H1 (cell line): ENCODE results near the gene HES3.

Experiments used
- CHD1 ChIP-seq: IDR thresholded peaks from 2 replicates; pipeline ENCODE4 v1.6.1; 2012; ENCODE audit warnings: low read depth, low read length, improper control_type of control experiment
- CHD2 ChIP-seq: IDR thresholded peaks from 2 replicates; pipeline ENCODE4 v1.6.1; 2012; ENCODE audit warnings: low read length, improper control_type of control experiment
- EZH2 ChIP-seq: fragments of 200-600 bp; sonication (generic); IDR thresholded peaks from 2 replicates; pipeline ENCODE4 v1.7.1; 2012; ENCODE audit warnings: low read depth, mild to moderate bottlenecking, moderate library complexity, low read length, inconsistent platforms; ENCODE audit not compliant: severe bottlenecking
- HDAC2 ChIP-seq, 2 experiments: fragments of 300-600 bp in 1 of 2; sonication (generic) in 1 of 2; IDR thresholded peaks; 2 replicates each; pipeline ENCODE4 v1.6.1; 2011 to 2012; ENCODE audit warnings: low read depth in 2 of 2, low read length in 2 of 2, mild to moderate bottlenecking in 2 of 2, moderate library complexity in 2 of 2, borderline replicate concordance in 1 of 2, inconsistent platforms in 1 of 2
- POLR2AphosphoS5 ChIP-seq: IDR thresholded peaks from 2 replicates; pipeline ENCODE4 v1.6.1; 2011; ENCODE audit warnings: low read depth, low read length
- TBP ChIP-seq: IDR thresholded peaks from 2 replicates; pipeline ENCODE4 v1.6.1; 2011; ENCODE audit warnings: low read depth, low read length, improper control_type of control experiment
- TEAD4 ChIP-seq: IDR thresholded peaks from 2 replicates; pipeline ENCODE4 v1.6.1; 2012; ENCODE audit warnings: low read depth, low read length, inconsistent platforms, mixed read lengths
- TF ChIP-seq, protein P1 (sequence below), 3 experiments: IDR thresholded peaks; 1 replicate in 2 of 3; 2 replicates in 1 of 3; pipeline versions ENCODE4 v1.5.1 to v1.6.1; 2011; ENCODE audit warnings: low read length in 3 of 3, mild to moderate bottlenecking in 3 of 3, inconsistent platforms in 2 of 3, low read depth in 1 of 3, moderate library complexity in 1 of 3; ENCODE audit not compliant: insufficient read depth in 1 of 3; ENCODE audit errors: control extremely low read depth in 1 of 3
- TF ChIP-seq, protein P2 (sequence below): IDR thresholded peaks from 2 replicates; pipeline ENCODE4 v1.6.1; 2011; ENCODE audit warnings: low read depth, mild to moderate bottlenecking, low read length; ENCODE audit not compliant: insufficient read depth
- TF ChIP-seq, protein P3 (sequence below): IDR thresholded peaks from 2 replicates; pipeline ENCODE4 v1.6.1; 2011; ENCODE audit warnings: low read length, improper control_type of control experiment

DNA sequence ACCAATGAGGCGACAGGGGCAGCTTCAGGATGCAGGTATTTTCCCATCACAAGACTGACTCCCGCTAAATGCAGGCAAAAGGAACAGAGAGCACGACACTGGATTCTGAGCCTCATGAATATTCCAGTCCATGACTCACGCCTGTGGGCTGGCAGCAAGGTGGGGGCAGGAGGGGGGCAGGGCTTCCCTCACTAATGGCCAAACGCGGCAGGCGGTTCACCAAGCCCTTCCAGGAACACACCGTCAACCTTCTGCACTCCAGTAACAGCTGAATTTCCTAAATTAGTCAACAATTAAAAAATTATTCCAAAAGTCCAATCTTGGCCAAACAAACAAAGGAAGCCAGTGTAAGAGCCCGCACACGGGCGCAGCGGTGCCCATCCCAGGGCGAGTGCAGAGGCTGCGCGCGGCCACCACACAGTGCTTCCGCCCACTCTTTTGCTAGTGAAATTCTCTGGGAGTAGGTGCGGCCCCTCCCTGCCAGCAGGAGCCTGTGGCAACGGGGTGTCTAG is 29.5 kb downstream of the HES3 start:
- TF ChIP-seq, protein P1, sequence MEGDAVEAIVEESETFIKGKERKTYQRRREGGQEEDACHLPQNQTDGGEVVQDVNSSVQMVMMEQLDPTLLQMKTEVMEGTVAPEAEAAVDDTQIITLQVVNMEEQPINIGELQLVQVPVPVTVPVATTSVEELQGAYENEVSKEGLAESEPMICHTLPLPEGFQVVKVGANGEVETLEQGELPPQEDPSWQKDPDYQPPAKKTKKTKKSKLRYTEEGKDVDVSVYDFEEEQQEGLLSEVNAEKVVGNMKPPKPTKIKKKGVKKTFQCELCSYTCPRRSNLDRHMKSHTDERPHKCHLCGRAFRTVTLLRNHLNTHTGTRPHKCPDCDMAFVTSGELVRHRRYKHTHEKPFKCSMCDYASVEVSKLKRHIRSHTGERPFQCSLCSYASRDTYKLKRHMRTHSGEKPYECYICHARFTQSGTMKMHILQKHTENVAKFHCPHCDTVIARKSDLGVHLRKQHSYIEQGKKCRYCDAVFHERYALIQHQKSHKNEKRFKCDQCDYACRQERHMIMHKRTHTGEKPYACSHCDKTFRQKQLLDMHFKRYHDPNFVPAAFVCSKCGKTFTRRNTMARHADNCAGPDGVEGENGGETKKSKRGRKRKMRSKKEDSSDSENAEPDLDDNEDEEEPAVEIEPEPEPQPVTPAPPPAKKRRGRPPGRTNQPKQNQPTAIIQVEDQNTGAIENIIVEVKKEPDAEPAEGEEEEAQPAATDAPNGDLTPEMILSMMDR (IDR thresholded peaks at IDR 0.05; ENCODE audit: control extremely low read depth in 1 of 3, insufficient read depth in 1 of 3, low read depth in 1 of 3, low read length in 3 of 3): no peak
- TF ChIP-seq POLR2AphosphoS5: no peak
- no peak for TF ChIP-seq EZH2
- TF ChIP-seq CHD2: no peak
- TF ChIP-seq TBP: no peak
- TF ChIP-seq, protein P2, sequence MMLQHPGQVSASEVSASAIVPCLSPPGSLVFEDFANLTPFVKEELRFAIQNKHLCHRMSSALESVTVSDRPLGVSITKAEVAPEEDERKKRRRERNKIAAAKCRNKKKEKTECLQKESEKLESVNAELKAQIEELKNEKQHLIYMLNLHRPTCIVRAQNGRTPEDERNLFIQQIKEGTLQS: no peak
- no peak for TF ChIP-seq CHD1
- no peak for TF ChIP-seq TEAD4
- TF ChIP-seq, protein P3, sequence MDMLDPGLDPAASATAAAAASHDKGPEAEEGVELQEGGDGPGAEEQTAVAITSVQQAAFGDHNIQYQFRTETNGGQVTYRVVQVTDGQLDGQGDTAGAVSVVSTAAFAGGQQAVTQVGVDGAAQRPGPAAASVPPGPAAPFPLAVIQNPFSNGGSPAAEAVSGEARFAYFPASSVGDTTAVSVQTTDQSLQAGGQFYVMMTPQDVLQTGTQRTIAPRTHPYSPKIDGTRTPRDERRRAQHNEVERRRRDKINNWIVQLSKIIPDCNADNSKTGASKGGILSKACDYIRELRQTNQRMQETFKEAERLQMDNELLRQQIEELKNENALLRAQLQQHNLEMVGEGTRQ: no peak
- no peak for TF ChIP-seq HDAC2 (IDR thresholded peaks at IDR 0.05; ENCODE audit: borderline replicate concordance in 1 of 2, low read depth in 2 of 2, low read length in 2 of 2)
